ENCODE data around the gene GTPBP6.

GRCh38 chrX:313546-313945 is 5.0 kb downstream of the GTPBP6 start:
- TF ChIP-seq GATA2 (IDR thresholded peaks at IDR 0.05; ENCODE audit: low read depth, low read length) (no peak), GATA3 (IDR thresholded peaks at IDR 0.05; ENCODE audit: low read depth, low read length) (no peak)

Measured in SH-SY5Y (cell line).